K562 (cell line): ENCODE measurements around the gene KLF13. TPM values are rescaled to one million over a fixed set of nuclear protein-coding genes. Genes with fewer than 3 reads are reported as not detected.

Experiments used
- CBFB ChIP-seq: sonication (generic); formaldehyde crosslinking; IDR thresholded peaks from 2 replicates; pipeline ENCODE4 v1.4.0; 2020; ENCODE audit warnings: mild to moderate bottlenecking, missing genetic modification reagents
- DEAF1 ChIP-seq: fragments of 450-650 bp; formaldehyde crosslinking; IDR thresholded peaks from 2 replicates; pipeline ENCODE4 v1.4.0; 2020; ENCODE audit warnings: mild to moderate bottlenecking, moderate library complexity
- NEUROD1 ChIP-seq: fragments of 150-350 bp; IDR thresholded peaks from 2 replicates; pipeline ENCODE4 v1.6.1; 2014; ENCODE audit warnings: borderline replicate concordance, low read length, low read depth; ENCODE audit not compliant: partially characterized antibody
- TAL1 ChIP-seq: fragments of 450-650 bp; IDR thresholded peaks from 2 replicates; pipeline ENCODE4 v1.6.1; 2016; ENCODE audit warnings: mild to moderate bottlenecking
- ZNF668 ChIP-seq: fragments of 250-450 bp; sonication (Bioruptor Pico); IDR thresholded peaks from 2 replicates; pipeline ENCODE4 v1.8.0; 2022; ENCODE audit warnings: mild to moderate bottlenecking, inconsistent platforms
- polyA plus RNA-seq, 8 experiments: library from polyadenylated mRNA; depleted of rRNA in 4 of 8; stranded (reverse) in 5 of 8; unstranded in 3 of 8; fragments of >200 nt; fragmentation: Nextera tagmentation in 2 of 8; fragmentation: Illumina TruSeq in 1 of 8; extraction: Ambion mirVana in 2 of 8; extraction: Trizol in 1 of 8; gene quantifications; 2 replicates each; pipeline versions ENCODE4 v1.2.1 to v1.2.3, GENCODE V29; 2011 to 2014; ENCODE audit warnings: inconsistent platforms in 1 of 8, missing spikeins in 1 of 8
- total RNA-seq, 7 experiments: library from RNA; depleted of rRNA in 6 of 7; stranded (reverse); fragments of >200 nt in 6 of 7; fragmentation: Illumina TruSeq in 2 of 7; extraction: Trizol in 2 of 7; gene quantifications; 2 replicates each; pipeline versions ENCODE4 v1.2.1 to v1.2.3, GENCODE V29; 2011 to 2021; ENCODE audit warnings: low replicate concordance in 1 of 7
- TF ChIP-seq, protein P1 (sequence below): fragments of 200-800 bp; sonication (Bioruptor generic); IDR thresholded peaks from 2 replicates; pipeline ENCODE4 v1.6.1; 2016; ENCODE audit warnings: missing genetic modification characterization, missing compliant biosample characterization

KLF13 gene
- total and polyA plus RNA-seq, 9 of the 15 experiments (the other 6 are each of a cell fraction or from before 2014, with no cell fraction given), result 1.8 to 10.5 (median 4.8) TPM

DNA sequence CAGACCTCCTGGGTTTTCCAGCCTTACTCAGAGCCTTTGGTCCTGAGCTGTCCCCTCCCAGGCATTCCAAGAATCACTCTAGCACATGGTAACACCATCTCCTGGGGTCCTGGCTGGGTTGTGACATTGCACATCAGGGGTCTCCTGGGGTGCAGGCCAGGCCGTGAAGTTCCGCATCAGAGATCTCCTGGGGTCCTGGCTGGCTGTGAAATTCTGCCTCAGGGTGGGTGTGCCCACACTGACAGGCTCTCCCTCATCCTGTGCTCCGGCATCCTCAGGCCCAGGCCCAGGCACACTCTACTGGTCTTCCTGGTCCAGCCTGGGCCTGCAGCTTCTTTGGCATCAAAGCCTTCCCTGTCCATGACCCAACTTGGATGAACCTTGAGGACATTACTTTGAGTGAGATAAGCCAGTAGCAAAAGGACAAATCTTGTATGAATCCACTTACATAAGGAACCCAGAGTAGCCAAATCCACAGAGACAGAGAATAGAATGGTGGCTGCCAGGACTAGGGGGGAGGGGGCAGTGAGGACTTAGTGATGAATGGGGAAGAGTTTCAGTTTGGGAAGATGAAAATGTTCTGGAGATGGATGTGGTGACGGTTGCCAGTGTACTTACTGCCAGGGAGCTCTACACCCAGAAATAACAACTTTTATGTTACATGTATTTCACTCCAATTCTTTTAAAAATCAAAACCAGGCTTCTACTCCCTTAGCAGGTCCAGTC is 49.1 kb upstream of the KLF13 start (continued):
- TF ChIP-seq, protein P1, sequence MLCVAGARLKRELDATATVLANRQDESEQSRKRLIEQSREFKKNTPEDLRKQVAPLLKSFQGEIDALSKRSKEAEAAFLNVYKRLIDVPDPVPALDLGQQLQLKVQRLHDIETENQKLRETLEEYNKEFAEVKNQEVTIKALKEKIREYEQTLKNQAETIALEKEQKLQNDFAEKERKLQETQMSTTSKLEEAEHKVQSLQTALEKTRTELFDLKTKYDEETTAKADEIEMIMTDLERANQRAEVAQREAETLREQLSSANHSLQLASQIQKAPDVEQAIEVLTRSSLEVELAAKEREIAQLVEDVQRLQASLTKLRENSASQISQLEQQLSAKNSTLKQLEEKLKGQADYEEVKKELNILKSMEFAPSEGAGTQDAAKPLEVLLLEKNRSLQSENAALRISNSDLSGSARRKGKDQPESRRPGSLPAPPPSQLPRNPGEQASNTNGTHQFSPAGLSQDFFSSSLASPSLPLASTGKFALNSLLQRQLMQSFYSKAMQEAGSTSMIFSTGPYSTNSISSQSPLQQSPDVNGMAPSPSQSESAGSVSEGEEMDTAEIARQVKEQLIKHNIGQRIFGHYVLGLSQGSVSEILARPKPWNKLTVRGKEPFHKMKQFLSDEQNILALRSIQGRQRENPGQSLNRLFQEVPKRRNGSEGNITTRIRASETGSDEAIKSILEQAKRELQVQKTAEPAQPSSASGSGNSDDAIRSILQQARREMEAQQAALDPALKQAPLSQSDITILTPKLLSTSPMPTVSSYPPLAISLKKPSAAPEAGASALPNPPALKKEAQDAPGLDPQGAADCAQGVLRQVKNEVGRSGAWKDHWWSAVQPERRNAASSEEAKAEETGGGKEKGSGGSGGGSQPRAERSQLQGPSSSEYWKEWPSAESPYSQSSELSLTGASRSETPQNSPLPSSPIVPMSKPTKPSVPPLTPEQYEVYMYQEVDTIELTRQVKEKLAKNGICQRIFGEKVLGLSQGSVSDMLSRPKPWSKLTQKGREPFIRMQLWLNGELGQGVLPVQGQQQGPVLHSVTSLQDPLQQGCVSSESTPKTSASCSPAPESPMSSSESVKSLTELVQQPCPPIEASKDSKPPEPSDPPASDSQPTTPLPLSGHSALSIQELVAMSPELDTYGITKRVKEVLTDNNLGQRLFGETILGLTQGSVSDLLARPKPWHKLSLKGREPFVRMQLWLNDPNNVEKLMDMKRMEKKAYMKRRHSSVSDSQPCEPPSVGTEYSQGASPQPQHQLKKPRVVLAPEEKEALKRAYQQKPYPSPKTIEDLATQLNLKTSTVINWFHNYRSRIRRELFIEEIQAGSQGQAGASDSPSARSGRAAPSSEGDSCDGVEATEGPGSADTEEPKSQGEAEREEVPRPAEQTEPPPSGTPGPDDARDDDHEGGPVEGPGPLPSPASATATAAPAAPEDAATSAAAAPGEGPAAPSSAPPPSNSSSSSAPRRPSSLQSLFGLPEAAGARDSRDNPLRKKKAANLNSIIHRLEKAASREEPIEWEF, result no peak
- TF ChIP-seq NEUROD1 (no peak), DEAF1 (CRISPR knock-in tag) (no peak), ZNF668 (CRISPR knock-in tag) (no peak), TAL1 (no peak), CBFB (no peak)
